ENCODE measurements around the gene HINFP.

The HINFP gene

DNA sequence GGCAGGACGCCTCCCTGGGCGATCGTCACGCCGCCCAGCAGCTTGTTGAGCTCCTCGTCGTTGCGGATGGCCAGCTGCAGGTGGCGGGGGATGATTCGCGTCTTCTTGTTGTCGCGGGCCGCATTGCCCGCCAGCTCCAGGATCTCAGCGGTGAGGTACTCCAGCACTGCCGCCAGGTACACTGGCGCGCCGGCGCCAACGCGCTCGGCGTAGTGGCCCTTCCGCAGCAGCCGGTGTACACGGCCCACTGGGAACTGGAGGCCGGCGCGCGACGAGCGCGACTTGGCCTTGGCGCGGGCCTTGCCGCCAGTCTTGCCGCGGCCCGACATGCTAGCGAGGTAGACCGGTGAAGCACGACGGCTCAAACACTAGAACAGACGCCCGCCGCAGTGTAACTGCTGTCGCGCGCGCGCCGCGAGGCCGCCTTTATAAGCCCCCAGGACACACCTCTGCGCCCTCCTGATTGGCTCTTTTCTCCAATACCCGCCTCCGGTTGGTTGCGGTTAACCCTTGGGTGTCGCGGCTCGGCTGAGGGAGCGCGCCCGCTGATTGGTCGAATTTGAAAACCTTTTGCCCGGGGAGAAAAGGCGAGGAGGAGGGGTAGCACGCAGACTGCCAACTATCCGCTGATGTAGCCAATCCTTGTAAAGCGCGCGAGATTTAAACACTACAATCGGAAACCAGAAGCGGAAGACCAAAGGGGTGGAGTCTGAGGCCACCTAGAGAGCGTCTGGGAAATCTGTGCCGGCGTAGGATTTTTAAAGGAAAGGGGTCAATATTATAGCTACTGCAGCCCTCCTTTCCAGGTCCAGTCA, 26.1 kb upstream of the HINFP start:
- H2BK12ac ChIP-seq (ENCODE audit: low read length): no peak overlapping the region
- H2BK120ac ChIP-seq (ENCODE audit: insufficient read depth, low read length, poor library complexity): peak overlapping the region; percentile 67
- H2BK5ac ChIP-seq (ENCODE audit: low read depth, low read length, poor library complexity): peak overlapping the region; percentile 55
- H3K4ac ChIP-seq (ENCODE audit: low read depth, low read length): peak overlapping the region; percentile 96
- H4K91ac ChIP-seq (ENCODE audit: low read depth, low read length): peak overlapping the region; percentile 84
- peaks cover 21% of the 10 kb centered on the region for H3K79me2 ChIP-seq (ENCODE audit: control insufficient read depth, insufficient read depth, low read length, poor library complexity)
- H3K79me1 ChIP-seq (ENCODE audit: low read length): peaks cover 14% of the 10 kb centered on the region
- peak overlapping the region; percentile 64 for H3K23ac ChIP-seq (ENCODE audit: low read length)
- peak overlapping the region; percentile 98 for H3K9ac ChIP-seq (ENCODE audit: low read length)
- H3K27ac ChIP-seq (ENCODE audit: low read depth, low read length): peak overlapping the region; percentile 55
- H4K12ac ChIP-seq (ENCODE audit: low read depth, low read length): peak overlapping the region; percentile 33
- H3K9me3 ChIP-seq (ENCODE audit: insufficient read depth, low read depth, low read length): no peaks in the 10 kb centered on the region
- H3K36me3 ChIP-seq (ENCODE audit: control insufficient read depth in 1 of 2, insufficient read depth in 2 of 2, low read length in 2 of 2): peaks cover 26 to 38% of the 10 kb centered on the region in 2 experiments
- no peaks in the 10 kb centered on the region for H3K27me3 ChIP-seq (ENCODE audit: insufficient read depth, low read length)
- peak; percentile 99 to 100 for DNase-seq
- H3K14ac ChIP-seq (ENCODE audit: low read length): peak overlapping the region; percentile 91
- H3K4me2 ChIP-seq (ENCODE audit: low read length): peak overlapping the region; percentile 82
- peak overlapping the region; percentile 81 for H3K18ac ChIP-seq (ENCODE audit: low read length)
- H4K8ac ChIP-seq (ENCODE audit: low read depth, low read length): peak overlapping the region; percentile 71
- H2AK5ac ChIP-seq (ENCODE audit: low read length): peak overlapping the region; percentile 65
- peak overlapping the region; percentile 41 for H2AFZ ChIP-seq (ENCODE audit: insufficient read depth, low read length, poor library complexity)
- peaks cover 8 to 14% of the 10 kb centered on the region in 2 experiments for H3K4me1 ChIP-seq (ENCODE audit: control insufficient read depth in 1 of 2, insufficient read depth in 2 of 2, low read length in 2 of 2)
- no CpG with 5 or more reads among the region's 79 CpGs for WGBS (ENCODE audit: extremely low coverage, insufficient coverage, insufficient read length)
- H3K4me3 ChIP-seq (ENCODE audit: low read depth, low read length): peak overlapping the region; percentile 90

DNA sequence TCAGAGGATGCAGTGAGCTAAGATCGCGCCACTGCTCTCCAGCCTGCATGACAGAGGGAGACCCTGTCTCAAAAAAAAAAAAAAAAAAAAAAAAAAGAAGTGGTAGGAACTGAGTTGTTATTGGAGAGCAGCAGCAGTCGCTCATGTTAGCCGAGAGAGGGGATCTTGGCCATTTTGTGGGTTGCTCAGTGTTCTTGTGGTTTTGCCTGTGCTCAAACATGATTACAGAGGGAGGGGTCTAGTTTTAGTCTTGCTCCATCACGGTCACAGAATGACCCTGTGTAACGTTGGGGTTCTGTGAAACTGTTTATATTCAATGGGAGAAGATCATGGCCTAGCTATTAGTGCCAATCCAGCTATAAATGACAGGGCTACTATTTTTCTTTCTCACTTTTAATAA, 21.7 kb upstream of the HINFP start:
- no peaks in the 10 kb centered on the region for H3K27me3 ChIP-seq (ENCODE audit: insufficient read depth, low read length)
- H3K4me3 ChIP-seq (ENCODE audit: low read depth, low read length): no peak overlapping the region
- DNase-seq: no peak
- H3K36me3 ChIP-seq (ENCODE audit: control insufficient read depth in 1 of 2, insufficient read depth in 2 of 2, low read length in 2 of 2): peaks cover 7 to 19% of the 10 kb centered on the region in 2 experiments
- no peak overlapping the region for H4K12ac ChIP-seq (ENCODE audit: low read depth, low read length)
- H3K27ac ChIP-seq (ENCODE audit: low read depth, low read length): no peak overlapping the region
- no peak overlapping the region for H2BK5ac ChIP-seq (ENCODE audit: low read depth, low read length, poor library complexity)
- H3K4me1 ChIP-seq (ENCODE audit: control insufficient read depth in 1 of 2, insufficient read depth in 2 of 2, low read length in 2 of 2): peaks cover 10 to 13% of the 10 kb centered on the region in 2 experiments
- H2BK12ac ChIP-seq (ENCODE audit: low read length): no peak overlapping the region
- no peak overlapping the region for H3K4ac ChIP-seq (ENCODE audit: low read depth, low read length)
- no peak overlapping the region for H3K18ac ChIP-seq (ENCODE audit: low read length)
- peaks cover 18% of the 10 kb centered on the region for H3K79me2 ChIP-seq (ENCODE audit: control insufficient read depth, insufficient read depth, low read length, poor library complexity)
- H3K4me2 ChIP-seq (ENCODE audit: low read length): no peak overlapping the region
- H4K91ac ChIP-seq (ENCODE audit: low read depth, low read length): no peak overlapping the region
- WGBS (ENCODE audit: extremely low coverage, insufficient coverage, insufficient read length): no CpG with 5 or more reads among the region's 6 CpGs
- H2AFZ ChIP-seq (ENCODE audit: insufficient read depth, low read length, poor library complexity): no peak overlapping the region
- no peak overlapping the region for H2AK5ac ChIP-seq (ENCODE audit: low read length)
- H3K79me1 ChIP-seq (ENCODE audit: low read length): peaks cover 14% of the 10 kb centered on the region
- no peak overlapping the region for H3K14ac ChIP-seq (ENCODE audit: low read length)
- H2BK120ac ChIP-seq (ENCODE audit: insufficient read depth, low read length, poor library complexity): no peak overlapping the region
- no peak overlapping the region for H3K23ac ChIP-seq (ENCODE audit: low read length)
- no peak overlapping the region for H3K9ac ChIP-seq (ENCODE audit: low read length)
- H4K8ac ChIP-seq (ENCODE audit: low read depth, low read length): no peak overlapping the region
- no peaks in the 10 kb centered on the region for H3K9me3 ChIP-seq (ENCODE audit: insufficient read depth, low read depth, low read length)

DNA sequence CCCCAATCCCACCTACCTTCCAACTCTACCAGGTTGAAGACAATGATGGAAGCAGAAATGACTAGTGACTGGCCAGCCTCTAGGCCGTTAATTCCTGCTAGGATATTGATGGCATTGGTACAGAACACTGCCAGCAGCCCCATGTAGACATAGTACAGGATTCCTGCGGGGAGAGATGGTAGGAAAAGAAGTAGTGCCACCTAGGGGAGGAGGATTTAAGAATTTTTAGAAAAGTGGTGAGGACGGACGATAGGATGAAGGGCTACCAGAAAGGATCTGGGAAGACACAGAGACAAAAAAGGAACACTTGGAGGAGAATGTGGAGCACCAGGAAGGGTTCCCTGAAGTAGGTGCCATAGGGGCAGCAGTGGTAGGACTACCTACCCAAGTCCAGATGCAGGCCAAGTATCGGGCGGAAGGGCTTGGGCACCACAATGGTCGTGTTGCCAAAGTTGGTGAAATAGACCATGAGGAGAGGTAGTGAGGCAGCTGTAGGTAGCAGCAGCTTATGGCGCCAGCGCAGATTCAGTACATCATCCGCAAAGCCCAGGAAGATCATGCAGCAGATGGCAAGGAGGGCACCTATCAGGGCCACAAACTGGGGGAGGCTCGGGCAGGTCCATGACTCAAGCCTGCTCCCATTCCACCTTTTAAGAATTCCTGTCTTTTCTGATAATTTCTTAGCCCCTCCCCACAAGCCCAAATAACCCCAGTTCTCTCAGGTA, 21.0 kb upstream of the HINFP start:
- Histone ChIP-seq H2BK5ac (ENCODE audit: low read depth, low read length, poor library complexity) (no peak overlapping the region), H3K18ac (ENCODE audit: low read length) (peak overlapping the region; percentile 48), H3K4me3 (ENCODE audit: low read depth, low read length) (peak overlapping the region; percentile 84), H2AFZ (ENCODE audit: insufficient read depth, low read length, poor library complexity) (peak overlapping the region; percentile 40), H3K23ac (ENCODE audit: low read length) (no peak overlapping the region), H4K8ac (ENCODE audit: low read depth, low read length) (peak overlapping the region; percentile 33), H2BK120ac (ENCODE audit: insufficient read depth, low read length, poor library complexity) (peak overlapping the region; percentile 4), H3K79me1 (ENCODE audit: low read length) (peaks cover 9% of the 10 kb centered on the region), H4K12ac (ENCODE audit: low read depth, low read length) (peak overlapping the region; percentile 14), H3K79me2 (ENCODE audit: control insufficient read depth, insufficient read depth, low read length, poor library complexity) (peaks cover 12% of the 10 kb centered on the region), H3K4me1 (ENCODE audit: control insufficient read depth in 1 of 2, insufficient read depth in 2 of 2, low read length in 2 of 2) (peaks cover 10 to 13% of the 10 kb centered on the region in 2 experiments), H3K36me3 (ENCODE audit: control insufficient read depth in 1 of 2, insufficient read depth in 2 of 2, low read length in 2 of 2) (peaks cover 7 to 19% of the 10 kb centered on the region in 2 experiments), H2BK12ac (ENCODE audit: low read length) (peak overlapping the region; percentile 67), H2AK5ac (ENCODE audit: low read length) (peak overlapping the region; percentile 78), H3K9me3 (ENCODE audit: insufficient read depth, low read depth, low read length) (no peaks in the 10 kb centered on the region), H4K91ac (ENCODE audit: low read depth, low read length) (peak overlapping the region; percentile 50), H3K27me3 (ENCODE audit: insufficient read depth, low read length) (no peaks in the 10 kb centered on the region), H3K9ac (ENCODE audit: low read length) (no peak overlapping the region), H3K4ac (ENCODE audit: low read depth, low read length) (peak overlapping the region; percentile 22), H3K27ac (ENCODE audit: low read depth, low read length) (no peak overlapping the region), H3K4me2 (ENCODE audit: low read length) (peak overlapping the region; percentile 75), H3K14ac (ENCODE audit: low read length) (peak overlapping the region; percentile 7)
- DNase-seq: peak; percentile 6 to 52
- no CpG with 5 or more reads among the region's 11 CpGs for WGBS (ENCODE audit: extremely low coverage, insufficient coverage, insufficient read length)

DNA sequence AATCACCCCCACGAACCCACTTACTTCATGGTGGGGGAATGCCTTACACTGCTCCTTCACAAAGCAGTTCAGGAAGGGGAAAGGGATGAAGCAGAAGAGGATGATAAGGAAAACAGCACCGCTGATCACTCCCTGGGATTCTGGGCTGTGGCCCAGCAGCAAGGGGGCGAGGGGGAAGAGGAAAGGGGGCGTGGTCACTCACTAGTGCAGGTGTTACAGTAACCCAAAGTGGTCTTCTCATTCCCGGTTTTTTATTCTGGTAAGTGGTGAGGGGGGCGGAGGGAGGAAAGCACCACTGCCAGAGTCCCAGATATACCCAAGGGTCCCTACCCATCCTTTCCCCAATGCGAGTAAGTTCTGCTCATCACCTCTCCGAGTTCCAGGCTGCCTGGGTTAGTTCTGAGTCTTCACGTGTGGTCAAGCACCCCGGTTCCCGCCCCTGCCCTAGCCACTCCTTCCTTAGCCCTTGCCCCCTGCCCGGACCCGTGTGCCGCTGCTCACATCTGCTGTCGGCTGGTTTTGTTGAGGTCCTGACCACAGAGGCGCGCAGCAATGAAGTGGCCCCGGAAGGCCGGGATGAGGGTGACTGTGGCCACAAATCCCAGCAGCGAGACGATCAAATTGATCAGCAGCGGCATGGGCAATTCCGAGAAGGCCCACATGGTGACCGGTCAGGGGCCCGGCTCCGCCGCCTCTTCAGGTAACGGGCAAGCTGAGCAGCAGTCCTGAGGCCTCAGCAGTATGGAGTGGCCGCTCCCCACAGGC, 20.2 kb upstream of the HINFP start:
- no CpG with 5 or more reads among the region's 29 CpGs for WGBS (ENCODE audit: extremely low coverage, insufficient coverage, insufficient read length)

More for the DNA sequence above, 20.2 kb upstream of the HINFP start:
- Histone ChIP-seq H3K27me3 (ENCODE audit: insufficient read depth, low read length) (no peaks in the 10 kb centered on the region), H3K4ac (ENCODE audit: low read depth, low read length) (peak overlapping the region; percentile 26), H3K79me2 (ENCODE audit: control insufficient read depth, insufficient read depth, low read length, poor library complexity) (peaks cover 12% of the 10 kb centered on the region), H2BK12ac (ENCODE audit: low read length) (no peak overlapping the region), H3K9ac (ENCODE audit: low read length) (peak overlapping the region; percentile 90), H3K4me1 (ENCODE audit: control insufficient read depth in 1 of 2, insufficient read depth in 2 of 2, low read length in 2 of 2) (peaks cover 10 to 13% of the 10 kb centered on the region in 2 experiments), H3K79me1 (ENCODE audit: low read length) (peaks cover 9% of the 10 kb centered on the region), H3K4me3 (ENCODE audit: low read depth, low read length) (peak overlapping the region; percentile 84), H3K27ac (ENCODE audit: low read depth, low read length) (peak overlapping the region; percentile 70), H4K91ac (ENCODE audit: low read depth, low read length) (peak overlapping the region; percentile 50), H3K23ac (ENCODE audit: low read length) (no peak overlapping the region), H3K9me3 (ENCODE audit: insufficient read depth, low read depth, low read length) (no peaks in the 10 kb centered on the region), H2AK5ac (ENCODE audit: low read length) (peak overlapping the region; percentile 78), H2BK5ac (ENCODE audit: low read depth, low read length, poor library complexity) (no peak overlapping the region), H2AFZ (ENCODE audit: insufficient read depth, low read length, poor library complexity) (peak overlapping the region; percentile 83), H4K12ac (ENCODE audit: low read depth, low read length) (peak overlapping the region; percentile 54), H3K4me2 (ENCODE audit: low read length) (peak overlapping the region; percentile 75), H4K8ac (ENCODE audit: low read depth, low read length) (peak overlapping the region; percentile 97), H3K36me3 (ENCODE audit: control insufficient read depth in 1 of 2, insufficient read depth in 2 of 2, low read length in 2 of 2) (peaks cover 7 to 19% of the 10 kb centered on the region in 2 experiments), H3K14ac (ENCODE audit: low read length) (peak overlapping the region; percentile 25), H3K18ac (ENCODE audit: low read length) (peak overlapping the region; percentile 11), H2BK120ac (ENCODE audit: insufficient read depth, low read length, poor library complexity) (peak overlapping the region; percentile 23)
- DNase-seq: no peak

Data from trophoblast cell (in vitro differentiated cells and primary cell).